ENCODE results near the gene ADCYAP1R1. TPM values are rescaled to one million over a fixed set of nuclear protein-coding genes. Genes with fewer than 3 reads are reported as not detected.
A peak's percentile ranks its signal among the peaks of the same experiment; 100 is the strongest.

ADCYAP1R1 gene
- polyA plus RNA-seq, 4 donors, result under 0.01 to 4.4 (median 0.84) TPM; not detected in 1

GRCh38 chr7:31101544-31101943 is 49.4 kb downstream of the ADCYAP1R1 start:
- DNase-seq, result no peak

GRCh38 chr7:31102151-31102972 is 50.3 kb downstream of the ADCYAP1R1 start:
- Histone ChIP-seq H3K9me3 (ENCODE audit: control insufficient read depth in 2 of 2, insufficient read depth in 1 of 2, low read depth in 1 of 2, low read length in 1 of 2) (no peaks in the 10 kb centered on the region), H3K4me1 (ENCODE audit: control insufficient read depth in 3 of 3, insufficient read depth in 2 of 3, low read depth in 1 of 3, low read length in 2 of 3) (no peaks in the 10 kb centered on the region), H3K27ac (ENCODE audit: low read depth in 1 of 3, low read length in 2 of 3) (no peak overlapping the region), H3K27me3 (ENCODE audit: control insufficient read depth in 3 of 3, insufficient read depth in 3 of 3, low read length in 3 of 3) (peaks cover 0 to 2% (median 0%) of the 10 kb centered on the region in 3 donors), H3K4me3 (ENCODE audit: low read depth in 1 of 3, low read length in 3 of 3) (no peak overlapping the region), H3K36me3 (ENCODE audit: control insufficient read depth in 3 of 3, insufficient read depth in 2 of 3, low read depth in 1 of 3, low read length in 3 of 3) (no peaks in the 10 kb centered on the region)
- WGBS, 3 donors, result 65 to 74% (median 67%) methylated on average over 12 of the region's 12 CpGs
- no peak for DNase-seq
- no peak for FAIRE-seq

More at GRCh38 chr7:31101544-31101943, 49.4 kb downstream of the ADCYAP1R1 start:
- Histone ChIP-seq H3K27me3 (ENCODE audit: control insufficient read depth in 3 of 3, insufficient read depth in 3 of 3, low read length in 3 of 3) (peaks cover 0 to 5% (median 0%) of the 10 kb centered on the region in 3 donors), H3K4me3 (ENCODE audit: low read depth in 1 of 3, low read length in 3 of 3) (no peak overlapping the region), H3K4me1 (ENCODE audit: control insufficient read depth in 3 of 3, insufficient read depth in 2 of 3, low read depth in 1 of 3, low read length in 2 of 3) (no peaks in the 10 kb centered on the region), H3K36me3 (ENCODE audit: control insufficient read depth in 3 of 3, insufficient read depth in 2 of 3, low read depth in 1 of 3, low read length in 3 of 3) (no peaks in the 10 kb centered on the region), H3K9me3 (ENCODE audit: control insufficient read depth in 2 of 2, insufficient read depth in 1 of 2, low read depth in 1 of 2, low read length in 1 of 2) (no peaks in the 10 kb centered on the region), H3K27ac (ENCODE audit: low read depth in 1 of 3, low read length in 2 of 3) (no peak overlapping the region)
- WGBS, 3 donors, result 73 to 90% (median 75%) methylated on average over 5 of the region's 5 CpGs
- no peak for FAIRE-seq

- H3K4me3 ChIP-seq (ENCODE audit: low read depth in 1 of 3, low read length in 3 of 3), result no peak overlapping the region
- H3K36me3 ChIP-seq (ENCODE audit: control insufficient read depth in 3 of 3, insufficient read depth in 2 of 3, low read depth in 1 of 3, low read length in 3 of 3), result no peaks in the 10 kb centered on the region
- DNase-seq (no peak), FAIRE-seq (no peak)
- peaks cover 0 to 2% (median 0%) of the 10 kb centered on the region in 3 donors for H3K27me3 ChIP-seq (ENCODE audit: control insufficient read depth in 3 of 3, insufficient read depth in 3 of 3, low read length in 3 of 3)
- H3K4me1 ChIP-seq (ENCODE audit: control insufficient read depth in 3 of 3, insufficient read depth in 2 of 3, low read depth in 1 of 3, low read length in 2 of 3), result no peaks in the 10 kb centered on the region
- 57 to 67% (median 60%) methylated on average over 9 of the region's 9 CpGs for WGBS, 3 donors
- H3K9me3 ChIP-seq (ENCODE audit: control insufficient read depth in 2 of 2, insufficient read depth in 1 of 2, low read depth in 1 of 2, low read length in 1 of 2), result no peaks in the 10 kb centered on the region
- no peak overlapping the region for H3K27ac ChIP-seq (ENCODE audit: low read depth in 1 of 3, low read length in 2 of 3)
Observed at GRCh38 chr7:31102973-31103850, 51.1 kb downstream of the ADCYAP1R1 start.

GRCh38 chr7:31104361-31105255 is 52.5 kb downstream of the ADCYAP1R1 start:
- 48 to 70% (median 62%) methylated on average over 8 of the region's 8 CpGs for WGBS, 3 donors
- FAIRE-seq, result no peak
- peak in 1 of 2 donors; percentile 11 for DNase-seq
- Histone ChIP-seq H3K4me1 (ENCODE audit: control insufficient read depth in 3 of 3, insufficient read depth in 2 of 3, low read depth in 1 of 3, low read length in 2 of 3) (no peaks in the 10 kb centered on the region), H3K36me3 (ENCODE audit: control insufficient read depth in 3 of 3, insufficient read depth in 2 of 3, low read depth in 1 of 3, low read length in 3 of 3) (no peaks in the 10 kb centered on the region), H3K27ac (ENCODE audit: low read depth in 1 of 3, low read length in 2 of 3) (no peak overlapping the region), H3K4me3 (ENCODE audit: low read depth in 1 of 3, low read length in 3 of 3) (no peak overlapping the region), H3K9me3 (ENCODE audit: control insufficient read depth in 2 of 2, insufficient read depth in 1 of 2, low read depth in 1 of 2, low read length in 1 of 2) (no peaks in the 10 kb centered on the region), H3K27me3 (ENCODE audit: control insufficient read depth in 3 of 3, insufficient read depth in 3 of 3, low read length in 3 of 3) (peaks cover 0 to 2% (median 0%) of the 10 kb centered on the region in 3 donors)

- Histone ChIP-seq H3K9me3 (ENCODE audit: control insufficient read depth in 2 of 2, insufficient read depth in 1 of 2, low read depth in 1 of 2, low read length in 1 of 2) (no peaks in the 10 kb centered on the region), H3K27me3 (ENCODE audit: control insufficient read depth in 3 of 3, insufficient read depth in 3 of 3, low read length in 3 of 3) (no peaks in the 10 kb centered on the region), H3K4me3 (ENCODE audit: low read depth in 1 of 3, low read length in 3 of 3) (no peak overlapping the region), H3K36me3 (ENCODE audit: control insufficient read depth in 3 of 3, insufficient read depth in 2 of 3, low read depth in 1 of 3, low read length in 3 of 3) (no peaks in the 10 kb centered on the region), H3K27ac (ENCODE audit: low read depth in 1 of 3, low read length in 2 of 3) (no peak overlapping the region), H3K4me1 (ENCODE audit: control insufficient read depth in 3 of 3, insufficient read depth in 2 of 3, low read depth in 1 of 3, low read length in 2 of 3) (no peaks in the 10 kb centered on the region)
- no peak for FAIRE-seq
- WGBS, 3 donors, result 74 to 81% (median 75%) methylated on average over 7 of the region's 7 CpGs
- DNase-seq, result no peak
Observed at GRCh38 chr7:31105256-31105950, 53.3 kb downstream of the ADCYAP1R1 start.

GRCh38 chr7:31106303-31107105 is 54.4 kb downstream of the ADCYAP1R1 start:
- Histone ChIP-seq H3K36me3 (ENCODE audit: control insufficient read depth in 3 of 3, insufficient read depth in 2 of 3, low read depth in 1 of 3, low read length in 3 of 3) (no peaks in the 10 kb centered on the region), H3K4me1 (ENCODE audit: control insufficient read depth in 3 of 3, insufficient read depth in 2 of 3, low read depth in 1 of 3, low read length in 2 of 3) (no peaks in the 10 kb centered on the region), H3K9me3 (ENCODE audit: control insufficient read depth in 2 of 2, insufficient read depth in 1 of 2, low read depth in 1 of 2, low read length in 1 of 2) (no peaks in the 10 kb centered on the region), H3K27ac (ENCODE audit: low read depth in 1 of 3, low read length in 2 of 3) (no peak overlapping the region), H3K4me3 (ENCODE audit: low read depth in 1 of 3, low read length in 3 of 3) (no peak overlapping the region), H3K27me3 (ENCODE audit: control insufficient read depth in 3 of 3, insufficient read depth in 3 of 3, low read length in 3 of 3) (no peaks in the 10 kb centered on the region)
- no peak for FAIRE-seq
- no peak for DNase-seq
- 82 to 87% (median 84%) methylated on average over 12 to 13 of the region's 13 CpGs for WGBS, 3 donors

Measured in small intestine (tissue), 7 donors.